Kidney epithelial cell (primary cell): Measurements from ENCODE around the gene HOXB8. TPM values are rescaled to one million over a fixed set of nuclear protein-coding genes. Genes with fewer than 3 reads are reported as not detected.
A peak's percentile ranks its signal among the peaks of the same experiment; 100 is the strongest.

Experiments
- DNase-seq: peaks from one replicate; pipeline ENCODE4 v3.0.0-alpha.2; 2010; ENCODE audit warnings: low read depth
- H3K27me3 ChIP-seq: 2 replicates; pipeline ENCODE4 v1.6.0; 2011; ENCODE audit warnings: low read length; ENCODE audit not compliant: control insufficient read depth, insufficient read depth
- H3K36me3 ChIP-seq: 2 replicates; pipeline ENCODE4 v1.5.1; 2011; ENCODE audit warnings: low read length; ENCODE audit not compliant: control insufficient read depth, insufficient read depth
- H3K4me3 ChIP-seq: 2 replicates; pipeline ENCODE4 v1.5.1; 2011; ENCODE audit warnings: low read depth, mild to moderate bottlenecking, control low read depth, low read length
- CTCF ChIP-seq: IDR thresholded peaks from 2 replicates; pipeline ENCODE4 v1.5.1; 2011; ENCODE audit warnings: mild to moderate bottlenecking, moderate library complexity, low read length, control low read depth, inconsistent platforms; ENCODE audit not compliant: insufficient read depth, poor library complexity, severe bottlenecking
- total RNA-seq: library from RNA; depleted of rRNA; stranded (reverse); fragments of >200 nt; gene quantifications from 2 replicates; pipeline ENCODE4 v1.2.3, GENCODE V29; 2015

HOXB8 gene
- total RNA-seq, 1 donor from 2014 or later: 7.5 TPM

DNA sequence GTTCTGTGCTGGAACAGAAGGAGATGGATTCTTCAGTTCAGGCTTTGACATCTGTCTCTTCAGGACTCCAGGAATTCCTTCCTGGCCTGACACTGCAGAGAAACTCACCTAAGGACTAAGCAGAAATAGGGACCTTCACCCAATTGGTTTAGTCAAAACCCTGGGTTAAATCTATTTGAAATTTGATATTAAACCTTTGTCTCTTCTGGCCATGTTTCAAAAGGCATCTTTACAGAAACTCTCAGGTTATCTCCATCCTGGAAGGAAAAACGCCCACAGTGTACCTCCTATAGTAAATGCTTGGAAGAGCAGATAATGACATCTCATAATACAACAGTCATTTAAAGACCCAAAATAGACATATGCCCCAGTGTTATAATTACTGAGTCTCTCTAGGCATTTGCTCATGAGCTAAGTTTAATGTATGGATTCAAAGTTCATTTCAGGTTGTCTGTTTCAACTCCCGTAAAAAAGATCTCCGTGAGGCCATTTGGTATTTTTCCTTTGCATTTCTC lies 31.3 kb downstream of the HOXB8 start:
- no peak for DNase-seq
- H3K36me3 ChIP-seq: peaks cover 3% of the 10 kb centered on the region
- peak overlapping the region; percentile 68 for H3K4me3 ChIP-seq
- no peaks in the 10 kb centered on the region for H3K27me3 ChIP-seq
- TF ChIP-seq CTCF: no peak

- H3K36me3 ChIP-seq: peaks cover 1% of the 10 kb centered on the region
- no peaks in the 10 kb centered on the region for H3K27me3 ChIP-seq
- no peak for DNase-seq
- no peak for TF ChIP-seq CTCF
- H3K4me3 ChIP-seq: peak overlapping the region; percentile 68
Measured at GRCh38 chr17:48582750-48583069, 32.4 kb downstream of the HOXB8 start.

DNA sequence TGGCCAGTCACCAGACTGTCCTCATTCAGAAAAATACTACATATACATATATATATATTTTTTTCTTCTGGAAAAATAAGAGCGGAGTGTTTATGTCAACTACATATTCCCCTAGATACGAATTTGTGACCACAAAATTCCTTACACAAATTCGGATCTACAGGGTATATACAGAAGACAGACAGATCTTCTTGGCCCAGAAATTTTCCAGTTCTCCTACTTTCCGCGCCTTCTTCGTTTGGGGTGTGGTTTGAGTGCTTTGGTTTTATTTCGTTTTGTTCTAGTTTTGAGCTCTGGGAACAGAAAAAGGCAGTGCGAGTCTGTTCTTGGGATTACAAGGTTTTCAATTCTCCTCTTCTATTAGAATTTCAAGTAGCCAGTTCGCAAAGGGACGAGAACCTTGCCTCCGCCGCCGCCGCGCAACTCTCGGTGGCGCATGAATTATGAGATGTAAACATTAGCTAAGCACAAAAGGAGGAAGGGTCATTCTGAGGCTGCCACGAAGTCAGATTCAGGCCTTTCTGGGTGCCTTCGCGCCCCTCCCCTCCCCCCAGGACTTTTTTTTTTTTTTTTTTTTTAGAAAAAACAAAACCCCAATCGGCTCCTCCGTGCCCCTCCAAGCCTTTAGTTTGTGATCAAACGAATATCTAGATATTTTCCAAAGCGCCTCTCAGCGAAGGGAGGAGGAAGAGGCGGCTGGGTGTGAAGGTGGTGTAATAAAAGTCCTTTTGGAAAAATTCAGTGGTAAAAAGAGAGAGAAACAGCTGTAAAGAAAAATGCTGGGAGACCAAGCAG lies 35.1 kb downstream of the HOXB8 start:
- TF ChIP-seq CTCF: no peak
- DNase-seq: no peak
- Histone ChIP-seq H3K4me3 (peak overlapping the region; percentile 68), H3K27me3 (no peaks in the 10 kb centered on the region), H3K36me3 (peaks cover 3% of the 10 kb centered on the region)

- H3K36me3 ChIP-seq: peaks cover 3% of the 10 kb centered on the region
- H3K27me3 ChIP-seq: no peaks in the 10 kb centered on the region
- TF ChIP-seq CTCF: no peak
- H3K4me3 ChIP-seq: peak overlapping the region; percentile 68
- DNase-seq: no peak
Measured at GRCh38 chr17:48579471-48579759, 35.7 kb downstream of the HOXB8 start.

DNA sequence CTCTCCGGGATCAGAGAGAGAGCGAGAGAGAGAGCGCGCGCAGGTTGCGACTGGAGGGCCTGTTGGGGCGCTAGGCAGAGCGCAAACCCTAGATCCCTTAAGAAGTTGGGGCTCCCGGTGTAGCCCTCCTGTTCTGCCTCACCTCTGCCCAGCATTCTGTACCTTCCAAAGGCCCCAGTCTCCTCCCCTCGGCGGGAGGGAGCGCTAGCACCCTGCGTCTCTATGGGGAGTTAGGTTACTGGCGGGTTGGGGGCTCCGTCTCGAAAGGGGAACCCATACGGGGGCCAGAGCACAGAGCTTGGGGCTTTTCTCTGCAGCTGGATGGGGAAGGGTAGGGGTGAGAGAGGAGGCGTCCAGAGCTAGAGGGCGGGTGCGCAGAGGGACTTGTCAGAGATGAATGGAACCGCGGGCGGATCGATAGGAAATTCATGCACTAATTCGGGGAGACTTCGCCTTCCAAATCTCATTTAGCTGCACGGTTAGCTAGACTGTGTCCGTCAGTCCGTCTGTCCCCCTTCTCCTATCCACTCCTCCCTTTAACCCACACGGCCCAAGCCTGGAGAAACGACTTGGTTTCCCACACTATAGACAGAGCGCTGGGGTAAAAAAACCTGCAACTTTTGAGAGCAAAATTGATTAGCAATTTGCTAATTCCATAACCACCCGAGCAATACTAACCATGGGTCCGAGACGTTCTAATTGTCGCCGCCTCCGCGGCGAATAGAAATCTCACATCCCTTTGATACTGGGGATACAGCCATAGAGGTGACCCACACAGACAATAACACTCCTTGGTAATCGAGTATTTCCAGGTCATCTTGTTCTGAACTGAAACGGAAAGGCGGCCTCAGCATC lies 36.2 kb downstream of the HOXB8 start:
- H3K4me3 ChIP-seq: peak overlapping the region; percentile 68
- TF ChIP-seq CTCF: no peak
- DNase-seq: no peak
- H3K36me3 ChIP-seq: peaks cover 3% of the 10 kb centered on the region
- no peaks in the 10 kb centered on the region for H3K27me3 ChIP-seq
